Naive B cell (primary cell): Measurements from ENCODE around the gene BMI1. TPM values are rescaled to one million over a fixed set of nuclear protein-coding genes. Genes with fewer than 3 reads are reported as not detected.
"Not testable (repeated sequence)": the region's sequence is repeated elsewhere in the genome, so short reads cannot be mapped to it uniquely, and the experiment has no call there.

Source experiments
- ATAC-seq, 2 donors: fragments of 150-1000 bp; cut with Tn5 transposase; 2 replicates each; pipeline ENCODE4 v1.10.0; 2021; ENCODE audit warnings: low read depth in 2 of 2, mild to moderate bottlenecking in 2 of 2, moderate library complexity in 2 of 2
- DNase-seq: peaks from one replicate; pipeline ENCODE4 v3.0.0; 2022
- H3K27ac Mint-ChIP-seq, 6 donors: one replicate each; pipeline ENCODE4 v1.8.0; 2020 to 2022; ENCODE audit warnings: mild to moderate bottlenecking in 6 of 6, mixed read lengths in 6 of 6, moderate library complexity in 5 of 6, inconsistent platforms in 2 of 6
- H3K27me3 Mint-ChIP-seq, 3 donors: one replicate each; pipeline ENCODE4 v1.8.0; 2021 to 2022; ENCODE audit warnings: mixed read lengths in 3 of 3, mild to moderate bottlenecking in 1 of 3
- H3K36me3 Mint-ChIP-seq, 2 donors: one replicate each; pipeline ENCODE4 v1.8.0; 2020 to 2022; ENCODE audit warnings: mixed read lengths in 2 of 2, inconsistent platforms in 1 of 2, mild to moderate bottlenecking in 1 of 2
- H3K4me1 Mint-ChIP-seq, 3 donors: one replicate each; pipeline ENCODE4 v1.8.0; 2020 to 2022; ENCODE audit warnings: mixed read lengths in 3 of 3, inconsistent platforms in 1 of 3, mild to moderate bottlenecking in 1 of 3, moderate library complexity in 1 of 3
- H3K4me3 Mint-ChIP-seq, 8 donors: one replicate each; pipeline ENCODE4 v1.8.0; 2020 to 2022; ENCODE audit warnings: mild to moderate bottlenecking in 8 of 8, mixed read lengths in 8 of 8, moderate library complexity in 8 of 8, inconsistent platforms in 2 of 8
- H3K9me3 Mint-ChIP-seq, 7 donors: one replicate each; pipeline ENCODE4 v1.8.0; 2020 to 2022; ENCODE audit warnings: mixed read lengths in 7 of 7, mild to moderate bottlenecking in 5 of 7, inconsistent platforms in 2 of 7, moderate library complexity in 1 of 7
- polyA plus RNA-seq, 6 donors: library from polyadenylated mRNA; unstranded; fragments of 300-500 nt; fragmentation: Illumina TruSeq; gene quantifications; one replicate each; pipeline ENCODE4 v1.2.3, GENCODE V29; 2021; ENCODE audit warnings: low read depth in 6 of 6

Gene BMI1
- polyA plus RNA-seq, 6 donors from 2014 or later: 28.3 to 45.7 (median 33.3) TPM

DNA sequence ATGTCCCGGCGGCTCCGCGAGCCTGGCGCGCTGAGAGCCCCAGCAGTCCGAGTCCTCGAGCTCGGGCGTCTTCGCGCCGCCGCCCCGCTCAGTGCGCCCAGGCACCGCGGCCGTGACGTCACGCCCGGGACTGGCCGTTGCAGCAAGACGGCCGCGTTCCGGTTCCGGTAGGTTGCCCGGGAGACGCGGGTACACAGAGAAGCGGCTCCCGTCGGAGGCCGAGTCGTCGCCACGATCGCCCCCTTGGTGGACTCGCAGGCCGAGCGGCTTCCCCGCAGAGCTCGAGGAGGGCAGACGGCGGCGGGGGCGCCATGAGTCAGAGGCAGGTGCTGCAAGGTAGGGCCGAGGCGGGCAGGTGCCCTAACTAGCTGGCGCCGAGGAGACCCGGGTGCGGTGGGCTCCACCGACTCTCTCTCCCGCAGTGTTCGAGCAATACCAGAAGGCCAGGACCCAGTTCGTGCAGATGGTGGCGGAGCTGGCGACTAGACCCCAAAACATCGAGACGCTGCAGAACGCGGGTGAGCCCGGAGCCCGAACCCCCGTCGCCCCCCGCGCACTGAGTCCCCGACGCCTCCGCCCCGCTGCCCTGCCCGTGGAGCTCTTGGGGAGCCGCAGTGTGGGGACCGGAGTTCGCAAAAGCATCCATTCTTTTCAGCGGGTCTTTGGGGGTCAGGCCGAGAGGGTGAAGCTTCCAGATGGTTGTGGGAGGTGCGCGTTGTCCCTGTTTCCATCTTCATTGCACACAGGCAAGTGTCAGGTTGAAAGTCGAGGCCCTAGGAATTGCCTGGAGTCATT lies 24.6 kb downstream of the BMI1 start, which contains the start of gene SPAG6:
TSS of gene SPAG6 (plus strand) at position 196 of the 795 bp plus-strand sequence. CDS start at position 312, 116 bp downstream.
- H3K4me1 Mint-ChIP-seq: peaks cover 8 to 13% (median 9%) of the 10 kb centered on the region in 3 donors
- H3K9me3 Mint-ChIP-seq: peaks cover 0 to 18% (median 7%) of the 10 kb centered on the region in 7 donors
- peak; percentile 23 to 35 for ATAC-seq
- peaks cover 0 to 8% of the 10 kb centered on the region in 2 donors for H3K36me3 Mint-ChIP-seq
- peaks cover 53 to 60% (median 53%) of the 10 kb centered on the region in 3 donors for H3K27me3 Mint-ChIP-seq
- peak within 1 kb of the TSS; percentile 33 to 79 (median 67) for H3K4me3 Mint-ChIP-seq
- DNase-seq: peak; percentile 41
- peak within 1 kb of the TSS in 5 of 6 donors; percentile 75 to 94 (median 91) for H3K27ac Mint-ChIP-seq

GRCh38 chr10:22346096-22346661 lies 25.3 kb downstream of the BMI1 start:
- Mint-ChIP-seq H3K36me3 (peaks cover 0 to 8% of the 10 kb centered on the region in 2 donors), H3K4me1 (peaks cover 8 to 13% (median 9%) of the 10 kb centered on the region in 3 donors), H3K9me3 (peaks cover 0 to 18% (median 7%) of the 10 kb centered on the region in 7 donors), H3K27me3 (peaks cover 52 to 59% (median 53%) of the 10 kb centered on the region in 3 donors), H3K4me3 (peak overlapping the region; percentile 26 to 79 (median 57)), H3K27ac (peak overlapping the region in 5 of 6 donors; percentile 75 to 94 (median 87))
- ATAC-seq: no peak
- DNase-seq: no peak

GRCh38 chr10:22349755-22350154 lies 28.9 kb downstream of the BMI1 start:
- Mint-ChIP-seq H3K27ac (no peak overlapping the region), H3K27me3 (peaks cover 17 to 36% (median 34%) of the 10 kb centered on the region in 3 donors), H3K36me3 (peaks cover 0 to 8% of the 10 kb centered on the region in 2 donors), H3K9me3 (peaks cover 0 to 10% (median 7%) of the 10 kb centered on the region in 7 donors), H3K4me1 (peaks cover 0 to 7% (median 4%) of the 10 kb centered on the region in 3 donors), H3K4me3 (no peak overlapping the region)
- no peak for ATAC-seq
- no peak for DNase-seq

DNA sequence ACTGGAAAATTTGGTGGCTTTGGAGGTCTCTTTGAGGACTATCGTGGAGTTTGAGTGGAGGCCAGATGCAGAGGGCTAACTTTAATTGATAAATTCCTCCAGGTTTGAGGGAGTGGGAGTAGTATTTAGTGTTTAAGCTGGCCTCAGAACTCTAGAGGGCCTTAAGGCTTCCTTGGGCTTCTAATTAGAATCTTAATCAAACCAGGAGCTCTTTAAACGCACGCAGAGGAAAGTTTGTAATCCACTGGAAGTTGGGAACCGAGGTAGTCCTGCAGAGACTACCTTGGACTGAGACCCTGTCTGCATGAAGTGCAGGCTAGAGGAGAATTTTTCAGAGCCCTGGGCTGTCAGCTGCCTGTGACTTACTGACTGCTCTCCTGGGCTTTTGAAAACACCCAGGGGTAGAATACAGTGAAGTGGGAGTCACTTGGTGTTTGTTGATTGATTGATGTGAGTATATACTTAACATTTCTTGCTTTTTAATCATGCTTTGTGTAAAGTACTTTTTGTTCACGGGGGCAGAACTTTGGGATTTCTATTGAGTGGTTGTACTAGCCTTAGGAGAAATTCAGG lies 30.3 kb downstream of the BMI1 start:
- Mint-ChIP-seq H3K9me3 (peaks cover 0 to 4% (median 4%) of the 10 kb centered on the region in 7 donors), H3K4me1 (peaks cover 0 to 3% (median 2%) of the 10 kb centered on the region in 3 donors), H3K27ac (no peak overlapping the region), H3K36me3 (peaks cover 0 to 5% of the 10 kb centered on the region in 2 donors), H3K4me3 (no peak overlapping the region), H3K27me3 (peaks cover 16 to 23% (median 21%) of the 10 kb centered on the region in 3 donors)
- ATAC-seq (no peak), DNase-seq (no peak)

DNA sequence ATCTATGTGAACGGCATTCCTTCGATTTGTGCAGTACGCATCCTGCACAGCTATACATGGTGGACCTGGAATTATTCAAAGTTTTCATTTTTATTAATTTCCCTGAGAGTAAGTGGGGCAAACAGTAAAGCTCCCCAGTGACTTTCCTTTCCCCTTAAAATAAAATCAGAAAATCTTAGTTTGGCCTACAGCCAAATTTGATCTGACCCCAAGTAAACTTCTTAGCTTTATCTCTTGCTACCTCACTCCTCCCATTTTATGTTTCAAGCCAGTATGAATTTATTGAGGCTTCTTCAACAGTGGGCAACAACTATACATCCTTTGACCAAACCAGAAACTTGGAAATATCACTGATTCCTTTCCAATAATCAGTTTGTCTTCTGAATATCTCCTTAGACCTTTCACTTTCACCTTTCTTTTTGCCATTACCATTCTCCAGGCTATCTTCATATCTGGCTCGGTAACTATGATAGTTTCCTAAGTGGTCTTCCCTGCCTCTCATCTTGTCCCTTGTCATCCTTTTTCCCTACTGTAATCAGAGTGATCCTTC lies 35.5 kb downstream of the BMI1 start:
- no peak overlapping the region for H3K27ac Mint-ChIP-seq
- peaks cover 6 to 11% (median 6%) of the 10 kb centered on the region in 3 donors for H3K27me3 Mint-ChIP-seq
- H3K4me1 Mint-ChIP-seq: no peaks in the 10 kb centered on the region
- H3K36me3 Mint-ChIP-seq: no peaks in the 10 kb centered on the region
- ATAC-seq (no peak), DNase-seq (no peak)
- no peaks in the 10 kb centered on the region for H3K9me3 Mint-ChIP-seq
- H3K4me3 Mint-ChIP-seq: no peak overlapping the region

- not testable (repeated sequence) for H3K27ac Mint-ChIP-seq, H3K9me3 Mint-ChIP-seq, DNase-seq, ATAC-seq, H3K36me3 Mint-ChIP-seq, H3K4me1 Mint-ChIP-seq, H3K4me3 Mint-ChIP-seq
- H3K27me3 Mint-ChIP-seq: peaks cover 6 to 11% (median 6%) of the 10 kb centered on the region in 3 donors
Measured at GRCh38 chr10:22357770-22358169, 36.9 kb downstream of the BMI1 start.

DNA sequence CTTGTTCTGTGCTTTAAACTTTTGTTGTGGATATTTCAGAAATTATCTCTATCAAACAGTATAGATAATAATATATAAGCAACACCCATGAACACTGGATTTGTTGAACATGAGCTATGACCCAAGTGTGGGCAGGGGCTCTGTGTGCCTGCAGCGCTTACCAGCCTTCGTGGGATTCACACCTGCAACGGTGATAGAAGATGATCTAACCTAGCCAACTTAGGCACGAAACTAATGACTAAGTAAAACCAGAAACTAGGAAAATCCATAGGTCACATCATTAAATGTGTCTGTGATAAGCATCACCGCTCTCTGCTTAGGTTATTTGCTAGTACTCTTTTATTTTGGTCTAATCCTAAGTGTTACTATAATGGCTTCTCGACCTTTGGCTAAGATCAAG lies 42.4 kb downstream of the BMI1 start:
- Mint-ChIP-seq H3K27ac (no peak overlapping the region), H3K4me3 (no peak overlapping the region), H3K4me1 (peaks cover 5 to 8% (median 6%) of the 10 kb centered on the region in 3 donors), H3K36me3 (no peaks in the 10 kb centered on the region), H3K27me3 (no peaks in the 10 kb centered on the region), H3K9me3 (no peaks in the 10 kb centered on the region)
- no peak for DNase-seq
- ATAC-seq: no peak

- Mint-ChIP-seq H3K4me1 (peaks cover 6 to 9% (median 8%) of the 10 kb centered on the region in 3 donors), H3K9me3 (no peaks in the 10 kb centered on the region)
Measured at GRCh38 chr10:22364407-22365140, 43.7 kb downstream of the BMI1 start.

DNA sequence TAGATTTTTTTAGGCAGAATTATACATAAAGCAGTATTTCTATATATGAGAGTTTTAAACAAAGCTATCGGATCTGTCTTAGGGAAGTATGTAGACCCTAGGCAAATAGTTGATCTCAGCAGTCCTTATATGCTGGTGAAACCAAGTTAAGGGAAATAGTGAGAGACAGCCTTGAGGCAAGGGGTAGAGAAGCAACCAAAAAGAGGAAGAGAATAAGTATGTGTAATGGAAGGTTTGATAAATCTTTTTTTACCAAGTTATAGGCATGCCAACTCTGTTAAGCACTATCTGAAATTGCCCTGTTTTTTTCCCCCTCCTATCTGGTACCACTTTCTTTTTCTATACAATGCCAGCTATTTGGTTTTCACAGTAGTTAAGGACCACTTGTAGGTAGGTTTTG lies 44.3 kb downstream of the BMI1 start:
- Mint-ChIP-seq H3K27ac (no peak overlapping the region), H3K36me3 (no peaks in the 10 kb centered on the region), H3K27me3 (no peaks in the 10 kb centered on the region), H3K4me3 (no peak overlapping the region), H3K4me1 (peaks cover 8 to 10% (median 10%) of the 10 kb centered on the region in 3 donors), H3K9me3 (no peaks in the 10 kb centered on the region)
- DNase-seq (no peak), ATAC-seq (peak; percentile 92 to 96)

More at GRCh38 chr10:22364407-22365140, 43.7 kb downstream of the BMI1 start:
- Mint-ChIP-seq H3K4me3 (no peak overlapping the region), H3K27me3 (no peaks in the 10 kb centered on the region), H3K27ac (no peak overlapping the region), H3K36me3 (no peaks in the 10 kb centered on the region)
- no peak for DNase-seq
- ATAC-seq: no peak

- Mint-ChIP-seq H3K4me3 (no peak overlapping the region), H3K9me3 (no peaks in the 10 kb centered on the region), H3K36me3 (no peaks in the 10 kb centered on the region), H3K4me1 (peaks cover 10 to 11% (median 11%) of the 10 kb centered on the region in 3 donors), H3K27ac (no peak overlapping the region), H3K27me3 (no peaks in the 10 kb centered on the region)
- DNase-seq (no peak), ATAC-seq (no peak)
Measured at GRCh38 chr10:22365644-22366434, 44.9 kb downstream of the BMI1 start.

DNA sequence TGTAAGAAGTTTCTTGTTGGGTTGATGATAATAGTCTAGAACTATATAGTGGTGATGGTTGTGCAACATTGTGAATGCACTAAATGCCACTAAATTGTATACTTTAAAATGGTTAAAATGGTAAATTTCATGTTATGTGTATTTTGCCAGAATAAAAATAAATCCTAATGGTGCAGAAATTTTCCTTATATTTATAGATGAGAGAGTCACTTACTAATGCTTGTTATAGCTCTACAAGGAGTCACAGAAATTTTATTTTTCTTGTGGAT lies 45.5 kb downstream of the BMI1 start:
- no peak for ATAC-seq
- Mint-ChIP-seq H3K27me3 (no peaks in the 10 kb centered on the region), H3K36me3 (no peaks in the 10 kb centered on the region), H3K9me3 (no peaks in the 10 kb centered on the region), H3K4me3 (no peak overlapping the region), H3K27ac (no peak overlapping the region), H3K4me1 (peaks cover 10 to 11% (median 11%) of the 10 kb centered on the region in 3 donors)
- no peak for DNase-seq

- Mint-ChIP-seq H3K4me3 (no peak overlapping the region), H3K27ac (peak overlapping the region in 1 of 6 donors; percentile 19), H3K4me1 (peaks cover 10 to 11% (median 11%) of the 10 kb centered on the region in 3 donors), H3K36me3 (no peaks in the 10 kb centered on the region), H3K27me3 (no peaks in the 10 kb centered on the region), H3K9me3 (no peaks in the 10 kb centered on the region)
- DNase-seq: no peak
- ATAC-seq: no peak
Measured at GRCh38 chr10:22366771-22367170, 45.9 kb downstream of the BMI1 start.
